ENCODE data around the gene TLR9. TPM values are rescaled to one million over a fixed set of nuclear protein-coding genes. Genes with fewer than 3 reads are reported as not detected.

Gene TLR9
- total and polyA plus RNA-seq, 9 of the 15 experiments (the other 6 are each of a cell fraction or from before 2014, with no cell fraction given): not detected

DNA sequence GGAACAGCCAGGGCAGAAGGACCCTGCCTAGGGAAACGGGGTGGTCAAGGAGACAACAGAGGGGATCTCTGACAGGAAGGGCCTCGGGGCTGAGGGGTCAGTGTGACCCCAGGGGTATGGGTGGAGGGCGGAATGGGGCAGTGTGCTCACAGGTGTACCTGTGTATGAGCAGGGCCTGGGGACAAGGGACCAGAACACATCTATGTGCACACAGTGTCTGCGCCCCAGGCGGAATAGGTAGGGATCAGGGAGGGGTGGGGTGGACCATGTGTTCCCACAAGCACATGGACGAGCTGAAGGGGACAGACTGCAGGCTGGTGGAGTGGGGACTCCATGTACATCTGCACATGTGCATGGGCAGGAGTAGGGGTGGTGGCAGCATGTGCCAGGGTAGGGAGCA is 5.0 kb upstream of the TLR9 start:
- H3K9me3 ChIP-seq (replicated peaks; ENCODE audit: control insufficient read depth, insufficient read depth, low read depth, low read length): no peaks in the 10 kb centered on the region
- intact Hi-C loops (cut with micrococcal nuclease): loop anchor here (5.0 kb wide), 1 partner anchor 107 kb away; no protein-coding TSS in a partner anchor
- peaks cover 34% of the 10 kb centered on the region; the same call in 2 of the 3 replicates for H3K36me3 ChIP-seq (ENCODE audit: control insufficient read depth, insufficient read depth, low read length)
- in situ Hi-C loops (cut with MboI): no loop called here
- H3K27ac ChIP-seq (ENCODE audit: extremely low read depth, low read depth, low read length): no peak overlapping the region
- no peak overlapping the region for H3K4me3 ChIP-seq
- H4K20me1 ChIP-seq (replicated peaks; ENCODE audit: control insufficient read depth, insufficient read depth, low read length): no peaks in the 10 kb centered on the region; the same call in 1 of the 2 replicates
- no peak overlapping the region for H2AFZ ChIP-seq (ENCODE audit: low read depth, low read length)
- TF ChIP-seq CUX1 (CRISPR knock-in tag; IDR thresholded peaks at IDR 0.05): no peak
- TF ChIP-seq BCOR (IDR thresholded peaks at IDR 0.05): no peak
- peaks cover 2% of the 10 kb centered on the region; the same call in 2 of the 3 replicates for H3K79me2 ChIP-seq (ENCODE audit: control insufficient read depth, insufficient read depth, low read length)
- POLR2A ChIA-PET: interaction anchor here (1.0 kb wide), 1 partner anchor 76 kb away, joined by 6 read pairs; the partner anchor contains the start of gene POC1A
- no peak overlapping the region; a peak in 1 of 4 replicates for H3K9ac ChIP-seq (ENCODE audit: insufficient read depth in 1 of 2, low read depth in 2 of 2, low read length in 2 of 2)
- peaks cover 4 to 51% of the 10 kb centered on the region in 2 experiments; a peak in 3 of 5 replicates for H3K4me1 ChIP-seq (replicated peaks in 1 of 2; ENCODE audit: control insufficient read depth in 2 of 2, insufficient read depth in 2 of 2, low read length in 2 of 2)
- 79% methylated on average over 4 of the region's 6 CpGs for WGBS (ENCODE audit: insufficient coverage, low coverage, missing lambda C conversion rate)
- DNase-seq (ENCODE audit: extremely low read depth in 1 of 4, low spot score in 3 of 4): no peak
- no peaks in the 10 kb centered on the region for H3K27me3 ChIP-seq (ENCODE audit: control insufficient read depth in 2 of 2, insufficient read depth in 2 of 2, low read length in 2 of 2)
- FAIRE-seq: no peak
- H3K4me2 ChIP-seq (ENCODE audit: insufficient read depth, low read length): no peak overlapping the region
- CTCF ChIA-PET (ENCODE audit: low intra/inter-chr PET ratio): interaction anchor here (1.1 to 3.2 kb wide), 2 partner anchors 48 to 109 kb away, joined by 8 to 18 read pairs; partner anchors contain the start of gene WDR82
- no TSS peak for BruUV-seq (replicated peaks)
- ATAC-seq: no peak
- H3K9me1 ChIP-seq (ENCODE audit: control insufficient read depth, insufficient read depth, low read length): no peaks in the 10 kb centered on the region

All from K562 (cell line).